GM12874 (cell line): ENCODE measurements around the gene CASK.

Experiments used
- CTCF ChIP-seq: IDR thresholded peaks from 2 replicates; pipeline ENCODE4 v1.5.1; 2011; ENCODE audit warnings: low read depth, mild to moderate bottlenecking, control low read depth, low read length, moderate library complexity; ENCODE audit not compliant: insufficient read depth

Gene CASK

GRCh38 chrX:41761702-41762101 is 161.7 kb downstream of the CASK start:
- TF ChIP-seq CTCF = no peak

- TF ChIP-seq CTCF = no peak
These were observed 162.2 kb downstream of the CASK start for GRCh38 chrX:41761169-41761568.

- peak; percentile 27; the same call in 1 of the 2 replicates for TF ChIP-seq CTCF
These were observed 163.5 kb downstream of the CASK start for GRCh38 chrX:41759817-41760216.

- TF ChIP-seq CTCF = no peak
These were observed 165.0 kb downstream of the CASK start for GRCh38 chrX:41758401-41758800.

- no peak for TF ChIP-seq CTCF
These were observed 172.6 kb downstream of the CASK start for GRCh38 chrX:41750716-41751115.

- no peak for TF ChIP-seq CTCF
These were observed 183.5 kb downstream of the CASK start for GRCh38 chrX:41739871-41740270.

- no peak for TF ChIP-seq CTCF
These were observed 186.3 kb downstream of the CASK start for GRCh38 chrX:41737065-41737464.

GRCh38 chrX:41734530-41734929 is 188.8 kb downstream of the CASK start:
- TF ChIP-seq CTCF = peak; percentile 43
